Ishikawa (cell line): ENCODE measurements around the gene IL36A.

Experiments used
- CEBPB ChIP-seq: IDR thresholded peaks from 2 replicates; pipeline ENCODE4 v1.6.1; 2012
- CREB1 ChIP-seq: IDR thresholded peaks from 2 replicates; pipeline ENCODE4 v1.6.1; 2012; ENCODE audit warnings: low read depth
- EGR1 ChIP-seq: IDR thresholded peaks from 2 replicates; pipeline ENCODE4 v1.6.1; 2012
- EP300 ChIP-seq: IDR thresholded peaks from 2 replicates; pipeline ENCODE4 v1.6.1; 2012; ENCODE audit warnings: borderline replicate concordance
- FOXM1 ChIP-seq: IDR thresholded peaks from 2 replicates; pipeline ENCODE4 v1.6.1; 2012; ENCODE audit warnings: low read depth, borderline replicate concordance
- NFIC ChIP-seq: IDR thresholded peaks from 2 replicates; pipeline ENCODE4 v1.6.1; 2012
- RAD21 ChIP-seq: IDR thresholded peaks from 2 replicates; pipeline ENCODE4 v1.6.1; 2012; ENCODE audit warnings: low read depth
- TAF1 ChIP-seq: IDR thresholded peaks from 2 replicates; pipeline ENCODE4 v1.6.1; 2012; ENCODE audit warnings: low read depth, mild to moderate bottlenecking
- TCF12 ChIP-seq: IDR thresholded peaks from 2 replicates; pipeline ENCODE4 v1.6.1; 2012; ENCODE audit warnings: low read depth
- TEAD4 ChIP-seq: IDR thresholded peaks from 2 replicates; pipeline ENCODE4 v1.6.1; 2012
- YY1 ChIP-seq: IDR thresholded peaks from 2 replicates; pipeline ENCODE4 v1.6.1; 2012; ENCODE audit warnings: low read depth
- ZBTB7A ChIP-seq: IDR thresholded peaks from 2 replicates; pipeline ENCODE4 v1.6.1; 2012; ENCODE audit warnings: low read depth
- TF ChIP-seq, protein P1 (sequence below): IDR thresholded peaks from 2 replicates; pipeline ENCODE4 v1.6.1; 2012
- TF ChIP-seq, protein P2 (sequence below): IDR thresholded peaks from 2 replicates; pipeline ENCODE4 v1.6.1; 2012
- TF ChIP-seq, protein P3 (sequence below): IDR thresholded peaks from 2 replicates; pipeline ENCODE4 v1.6.1; 2012; ENCODE audit warnings: low read depth, mild to moderate bottlenecking

The IL36A gene

DNA sequence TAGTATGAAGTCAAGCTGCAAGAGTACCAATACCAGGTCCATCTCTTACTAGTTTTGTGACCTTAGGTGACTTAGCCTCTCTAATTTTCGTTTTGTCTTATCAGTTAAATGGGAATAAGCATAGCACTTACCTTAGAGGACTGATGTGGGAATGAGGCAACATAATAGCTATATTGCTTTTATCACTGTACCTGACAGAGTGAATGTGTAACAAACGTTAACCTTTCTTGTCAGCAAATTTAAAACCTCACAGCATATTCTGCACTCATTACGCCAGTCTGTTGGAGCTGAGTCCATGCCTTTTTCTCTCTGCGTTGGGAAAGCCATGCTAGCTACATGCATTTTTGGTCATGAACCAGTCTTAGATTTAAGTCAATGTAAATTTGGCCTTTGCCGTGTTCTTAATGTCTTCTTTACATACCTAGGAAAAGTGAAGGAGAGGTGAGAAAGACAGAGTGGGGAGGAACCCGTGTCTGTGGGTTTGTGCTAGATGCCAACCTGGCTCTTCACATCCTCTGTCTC lies 47.2 kb downstream of the IL36A start, which contains the start of gene IL36B:
Gene IL36B, minus strand, starts transcription at position 472 of the 522 bp plus-strand sequence.
- TF ChIP-seq EP300 (no peak), TCF12 (no peak), TAF1 (no peak), ZBTB7A (no peak), FOXM1 (no peak), CEBPB (no peak), EGR1 (no peak), YY1 (no peak), TEAD4 (no peak), CREB1 (no peak), NFIC (no peak), RAD21 (no peak)
- TF ChIP-seq, protein P1, sequence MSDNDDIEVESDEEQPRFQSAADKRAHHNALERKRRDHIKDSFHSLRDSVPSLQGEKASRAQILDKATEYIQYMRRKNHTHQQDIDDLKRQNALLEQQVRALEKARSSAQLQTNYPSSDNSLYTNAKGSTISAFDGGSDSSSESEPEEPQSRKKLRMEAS = no peak
- TF ChIP-seq, protein P2, sequence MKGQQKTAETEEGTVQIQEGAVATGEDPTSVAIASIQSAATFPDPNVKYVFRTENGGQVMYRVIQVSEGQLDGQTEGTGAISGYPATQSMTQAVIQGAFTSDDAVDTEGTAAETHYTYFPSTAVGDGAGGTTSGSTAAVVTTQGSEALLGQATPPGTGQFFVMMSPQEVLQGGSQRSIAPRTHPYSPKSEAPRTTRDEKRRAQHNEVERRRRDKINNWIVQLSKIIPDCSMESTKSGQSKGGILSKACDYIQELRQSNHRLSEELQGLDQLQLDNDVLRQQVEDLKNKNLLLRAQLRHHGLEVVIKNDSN = no peak
- TF ChIP-seq, protein P3, sequence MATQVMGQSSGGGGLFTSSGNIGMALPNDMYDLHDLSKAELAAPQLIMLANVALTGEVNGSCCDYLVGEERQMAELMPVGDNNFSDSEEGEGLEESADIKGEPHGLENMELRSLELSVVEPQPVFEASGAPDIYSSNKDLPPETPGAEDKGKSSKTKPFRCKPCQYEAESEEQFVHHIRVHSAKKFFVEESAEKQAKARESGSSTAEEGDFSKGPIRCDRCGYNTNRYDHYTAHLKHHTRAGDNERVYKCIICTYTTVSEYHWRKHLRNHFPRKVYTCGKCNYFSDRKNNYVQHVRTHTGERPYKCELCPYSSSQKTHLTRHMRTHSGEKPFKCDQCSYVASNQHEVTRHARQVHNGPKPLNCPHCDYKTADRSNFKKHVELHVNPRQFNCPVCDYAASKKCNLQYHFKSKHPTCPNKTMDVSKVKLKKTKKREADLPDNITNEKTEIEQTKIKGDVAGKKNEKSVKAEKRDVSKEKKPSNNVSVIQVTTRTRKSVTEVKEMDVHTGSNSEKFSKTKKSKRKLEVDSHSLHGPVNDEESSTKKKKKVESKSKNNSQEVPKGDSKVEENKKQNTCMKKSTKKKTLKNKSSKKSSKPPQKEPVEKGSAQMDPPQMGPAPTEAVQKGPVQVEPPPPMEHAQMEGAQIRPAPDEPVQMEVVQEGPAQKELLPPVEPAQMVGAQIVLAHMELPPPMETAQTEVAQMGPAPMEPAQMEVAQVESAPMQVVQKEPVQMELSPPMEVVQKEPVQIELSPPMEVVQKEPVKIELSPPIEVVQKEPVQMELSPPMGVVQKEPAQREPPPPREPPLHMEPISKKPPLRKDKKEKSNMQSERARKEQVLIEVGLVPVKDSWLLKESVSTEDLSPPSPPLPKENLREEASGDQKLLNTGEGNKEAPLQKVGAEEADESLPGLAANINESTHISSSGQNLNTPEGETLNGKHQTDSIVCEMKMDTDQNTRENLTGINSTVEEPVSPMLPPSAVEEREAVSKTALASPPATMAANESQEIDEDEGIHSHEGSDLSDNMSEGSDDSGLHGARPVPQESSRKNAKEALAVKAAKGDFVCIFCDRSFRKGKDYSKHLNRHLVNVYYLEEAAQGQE = no peak

DNA sequence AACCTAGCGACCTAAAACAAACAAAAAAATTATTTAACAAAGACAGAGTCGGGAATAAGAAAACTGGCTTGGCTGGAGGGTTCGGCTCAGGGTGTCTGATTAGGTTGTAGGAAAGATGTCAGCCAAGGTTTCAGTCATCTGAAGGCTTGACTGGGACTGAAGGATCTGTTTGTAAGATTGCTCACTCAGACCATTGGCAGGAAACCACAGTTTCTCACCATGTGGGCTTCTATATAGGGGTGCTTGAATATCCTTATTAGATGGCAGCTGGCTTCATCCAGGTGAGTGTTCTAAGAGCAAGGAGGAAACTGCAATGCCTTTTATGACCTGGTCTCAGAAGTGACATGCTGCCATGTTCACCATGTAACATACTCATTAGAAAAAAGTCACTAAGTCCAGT lies 48.4 kb downstream of the IL36A start:
- TF ChIP-seq TEAD4 (no peak), FOXM1 (no peak), TAF1 (no peak), CREB1 (no peak), YY1 (no peak), CEBPB (no peak), TCF12 (no peak), NFIC (no peak), EGR1 (no peak), EP300 (no peak), RAD21 (no peak), ZBTB7A (no peak)
- TF ChIP-seq, protein P2 = no peak
- TF ChIP-seq, protein P1 = no peak
- TF ChIP-seq, protein P3 = no peak

DNA sequence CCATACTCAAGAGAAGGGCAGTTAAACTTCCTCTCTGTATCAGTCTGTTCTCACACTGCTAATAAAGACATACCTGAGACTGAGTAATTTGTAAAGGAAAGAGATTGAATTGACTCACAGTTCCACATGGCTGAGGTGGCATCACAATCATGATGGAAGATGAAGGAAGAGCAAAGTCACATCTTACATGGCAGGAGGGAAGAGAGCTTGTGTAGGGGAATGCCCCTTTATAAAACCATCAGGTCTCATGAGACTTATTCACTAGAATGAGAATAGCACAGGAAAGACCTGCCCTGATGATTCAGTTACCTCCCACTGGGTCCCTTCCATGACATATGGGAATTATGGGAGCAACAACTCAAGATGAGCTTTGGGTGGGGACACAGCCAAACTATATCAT lies 48.8 kb downstream of the IL36A start:
- TF ChIP-seq TCF12 (no peak), EGR1 (no peak), TEAD4 (no peak), EP300 (no peak), FOXM1 (no peak), YY1 (no peak), ZBTB7A (no peak), NFIC (no peak), TAF1 (no peak), CREB1 (no peak)
- TF ChIP-seq, protein P3 = no peak
- TF ChIP-seq, protein P2 = no peak
- TF ChIP-seq, protein P1 = no peak

DNA sequence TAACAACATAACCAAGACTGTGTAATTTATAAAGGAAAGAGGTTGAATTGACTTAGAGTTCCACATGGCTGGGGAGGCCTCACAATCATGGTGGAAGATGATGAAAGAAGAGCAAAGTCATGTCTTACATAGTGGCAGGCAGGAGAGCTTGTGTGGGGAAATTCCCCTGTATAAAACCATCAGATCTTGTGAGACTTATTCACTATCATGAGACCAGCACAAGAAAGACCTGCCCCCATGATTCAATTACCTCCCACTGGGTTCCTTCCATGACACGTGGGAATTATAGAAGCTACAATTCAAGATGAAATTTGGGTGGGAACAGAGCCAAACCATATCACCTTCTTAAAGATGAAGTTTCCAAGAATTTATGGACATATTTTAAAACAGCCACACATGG lies 51.3 kb downstream of the IL36A start:
- TF ChIP-seq RAD21 = no peak
- no peak for TF ChIP-seq CREB1
- TF ChIP-seq YY1 = no peak
- no peak for TF ChIP-seq NFIC
- TF ChIP-seq TEAD4 = no peak
